ENCODE results near the gene RPL29.

The RPL29 gene

GRCh38 chr3:51986010-51986947 is 9.4 kb downstream of the RPL29 start:
- DNase-seq (ENCODE audit: insufficient read length, low spot score) (no peak), FAIRE-seq (no peak)
- TF ChIP-seq SPI1 (IDR thresholded peaks at IDR 0.05; ENCODE audit: low read depth, low read length), result no peak
- TF ChIP-seq POLR2AphosphoS5 (IDR thresholded peaks at IDR 0.05; ENCODE audit: low read depth, low read length), result no peak
- no peak for TF ChIP-seq POU2F2 (IDR thresholded peaks at IDR 0.05; ENCODE audit: low read depth, low read length)
- no peak for TF ChIP-seq PAX5 (IDR thresholded peaks at IDR 0.05; ENCODE audit: insufficient read depth, low read length, severe bottlenecking)
- TF ChIP-seq TAF1 (IDR thresholded peaks at IDR 0.05; ENCODE audit: low read depth, low read length), result no peak
- TF ChIP-seq POLR2A (IDR thresholded peaks at IDR 0.05; ENCODE audit: low read depth, low read length), result no peak

- FAIRE-seq (no peak), DNase-seq (ENCODE audit: insufficient read length, low spot score) (no peak)
- TF ChIP-seq POLR2A (IDR thresholded peaks at IDR 0.05; ENCODE audit: low read depth, low read length) (no peak), POU2F2 (IDR thresholded peaks at IDR 0.05; ENCODE audit: low read depth, low read length) (no peak), SPI1 (IDR thresholded peaks at IDR 0.05; ENCODE audit: low read depth, low read length) (no peak), POLR2AphosphoS5 (IDR thresholded peaks at IDR 0.05; ENCODE audit: low read depth, low read length) (no peak), PAX5 (IDR thresholded peaks at IDR 0.05; ENCODE audit: insufficient read depth, low read length, severe bottlenecking) (no peak), TAF1 (IDR thresholded peaks at IDR 0.05; ENCODE audit: low read depth, low read length) (no peak)
These were observed 10.6 kb downstream of the RPL29 start for GRCh38 chr3:51985063-51985462.

GRCh38 chr3:51984269-51984647 is 11.4 kb downstream of the RPL29 start:
- DNase-seq (ENCODE audit: insufficient read length, low spot score) (no peak), FAIRE-seq (no peak)
- no peak for TF ChIP-seq PAX5 (IDR thresholded peaks at IDR 0.05; ENCODE audit: insufficient read depth, low read length, severe bottlenecking)
- TF ChIP-seq SPI1 (IDR thresholded peaks at IDR 0.05; ENCODE audit: low read depth, low read length), result no peak
- no peak for TF ChIP-seq TAF1 (IDR thresholded peaks at IDR 0.05; ENCODE audit: low read depth, low read length)
- TF ChIP-seq POU2F2 (IDR thresholded peaks at IDR 0.05; ENCODE audit: low read depth, low read length), result no peak
- no peak for TF ChIP-seq POLR2A (IDR thresholded peaks at IDR 0.05; ENCODE audit: low read depth, low read length)
- TF ChIP-seq POLR2AphosphoS5 (IDR thresholded peaks at IDR 0.05; ENCODE audit: low read depth, low read length), result no peak

DNA sequence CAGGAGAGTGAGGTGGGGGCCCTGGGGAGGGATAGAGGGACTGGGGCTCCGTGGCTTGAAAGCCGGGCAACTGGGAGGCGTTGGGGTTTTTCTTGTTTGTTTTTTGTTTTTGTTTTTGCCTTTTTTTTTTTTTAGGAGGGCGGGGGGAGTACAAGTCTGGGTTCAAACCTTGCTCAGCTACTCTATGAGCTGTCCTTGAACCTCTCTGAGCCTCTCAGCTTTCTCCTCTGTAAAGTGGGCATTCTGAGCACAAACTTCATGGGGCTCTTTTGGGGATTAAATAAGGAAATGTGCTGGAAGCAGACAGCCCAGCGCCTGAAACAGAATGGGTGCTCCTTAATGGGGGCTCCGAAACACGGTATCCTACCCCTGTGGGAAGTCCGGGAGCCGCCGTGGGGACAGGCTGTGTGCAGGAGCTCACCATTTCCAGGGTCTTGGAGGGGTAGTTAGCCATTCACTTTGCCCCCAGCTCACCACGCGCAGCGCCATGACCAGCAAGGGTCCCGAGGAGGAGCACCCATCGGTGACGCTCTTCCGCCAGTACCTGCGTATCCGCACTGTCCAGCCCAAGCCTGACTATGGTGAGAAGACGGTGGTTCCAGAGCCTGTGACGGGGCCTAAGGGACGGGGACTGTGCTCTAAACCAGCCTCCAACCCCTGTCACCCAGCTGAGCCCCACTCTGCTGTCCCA is 12.0 kb downstream of the RPL29 start:
- DNase-seq (ENCODE audit: insufficient read length, low spot score) (no peak), FAIRE-seq (no peak)
- no peak for TF ChIP-seq POLR2AphosphoS5 (IDR thresholded peaks at IDR 0.05; ENCODE audit: low read depth, low read length)
- TF ChIP-seq PAX5 (IDR thresholded peaks at IDR 0.05; ENCODE audit: insufficient read depth, low read length, severe bottlenecking), result no peak
- TF ChIP-seq POU2F2 (IDR thresholded peaks at IDR 0.05; ENCODE audit: low read depth, low read length), result no peak
- no peak for TF ChIP-seq TAF1 (IDR thresholded peaks at IDR 0.05; ENCODE audit: low read depth, low read length)
- no peak for TF ChIP-seq POLR2A (IDR thresholded peaks at IDR 0.05; ENCODE audit: low read depth, low read length)
- TF ChIP-seq SPI1 (IDR thresholded peaks at IDR 0.05; ENCODE audit: low read depth, low read length), result no peak

DNA sequence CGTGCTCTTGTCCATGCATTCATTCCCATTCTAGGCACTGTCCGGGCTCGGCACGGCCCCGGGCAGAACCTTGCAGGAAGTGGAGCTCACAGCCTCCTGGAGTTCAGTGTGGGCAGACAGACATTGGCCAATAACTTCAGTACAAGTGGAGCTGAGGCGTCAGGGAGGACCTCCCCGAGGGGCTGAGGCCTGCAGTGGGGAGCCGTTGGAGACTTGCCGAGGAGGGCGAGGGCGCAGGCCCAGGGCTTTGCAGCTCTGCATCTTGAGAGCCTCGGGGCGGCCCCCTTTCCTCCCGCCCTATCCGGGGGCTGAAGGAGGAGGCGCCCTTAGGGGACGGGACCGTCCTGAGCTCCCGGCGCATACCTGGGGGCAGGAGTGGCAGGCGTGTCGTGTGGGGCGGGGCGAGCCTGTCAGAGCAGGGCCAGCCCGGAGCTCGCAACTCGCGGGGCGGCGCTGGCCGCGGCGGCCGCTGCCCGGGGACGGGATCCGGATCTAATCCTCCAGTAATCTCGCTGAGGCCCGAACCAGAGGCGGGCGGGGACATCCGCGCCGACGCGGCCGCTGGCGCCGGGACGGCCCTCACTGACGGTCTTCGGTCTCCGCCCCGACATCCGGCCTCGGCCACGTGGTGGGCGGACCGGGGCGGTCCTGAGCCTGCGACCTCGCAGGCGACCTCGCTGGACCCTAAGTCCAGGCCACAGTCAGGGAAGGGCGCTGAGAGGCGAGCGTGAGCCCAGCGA is 12.7 kb downstream of the RPL29 start, which contains the start of gene ACY1:
Gene ACY1, plus strand, starts transcription at position 698 of the 740 bp plus-strand sequence. CDS start 530 bp downstream, outside the sequence.
- peak; percentile 96 for DNase-seq (ENCODE audit: insufficient read length, low spot score)
- peak; percentile 96 for FAIRE-seq
- no peak for TF ChIP-seq PAX5 (IDR thresholded peaks at IDR 0.05; ENCODE audit: insufficient read depth, low read length, severe bottlenecking)
- TF ChIP-seq TAF1 (IDR thresholded peaks at IDR 0.05; ENCODE audit: low read depth, low read length), result no peak
- TF ChIP-seq POU2F2 (IDR thresholded peaks at IDR 0.05; ENCODE audit: low read depth, low read length), result peak; percentile 7; the same call in 1 of the 2 replicates
- peak; percentile 39; the same call in 1 of the 2 replicates for TF ChIP-seq POLR2A (IDR thresholded peaks at IDR 0.05; ENCODE audit: low read depth, low read length)
- TF ChIP-seq POLR2AphosphoS5 (IDR thresholded peaks at IDR 0.05; ENCODE audit: low read depth, low read length), result 0 out of 2 replicates have a peak, but pooled peaks have one; percentile 41

DNA sequence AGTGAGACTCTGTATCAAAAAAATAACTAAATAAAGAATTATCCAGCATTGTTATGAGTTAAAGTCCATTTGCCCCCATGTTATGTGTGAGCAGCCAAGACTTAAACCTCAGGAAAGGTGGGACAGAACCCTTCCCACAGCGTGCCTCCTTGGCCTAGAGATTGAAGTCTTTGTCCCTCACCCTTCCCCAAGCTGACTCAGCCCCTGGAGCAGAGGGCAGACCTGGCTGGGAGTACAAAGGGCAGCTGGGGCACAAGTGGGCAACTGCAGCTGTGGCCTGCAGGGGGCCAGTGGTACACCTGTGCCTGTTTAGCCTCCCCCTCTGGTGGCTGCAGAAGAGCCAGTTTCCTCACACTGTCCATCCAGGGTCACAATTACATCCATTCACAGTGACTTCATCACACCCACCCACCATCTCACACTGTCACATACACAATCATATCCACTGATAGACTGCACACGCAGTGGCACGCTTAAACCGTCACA is 13.3 kb downstream of the RPL29 start:
- TF ChIP-seq SPI1 (IDR thresholded peaks at IDR 0.05; ENCODE audit: low read depth, low read length) (no peak), POLR2A (IDR thresholded peaks at IDR 0.05; ENCODE audit: low read depth, low read length) (no peak), POU2F2 (IDR thresholded peaks at IDR 0.05; ENCODE audit: low read depth, low read length) (no peak), TAF1 (IDR thresholded peaks at IDR 0.05; ENCODE audit: low read depth, low read length) (no peak), PAX5 (IDR thresholded peaks at IDR 0.05; ENCODE audit: insufficient read depth, low read length, severe bottlenecking) (no peak)
- peak; percentile 73 for DNase-seq (ENCODE audit: insufficient read length, low spot score)
- FAIRE-seq, result no peak

- DNase-seq (ENCODE audit: insufficient read length, low spot score) (no peak), FAIRE-seq (no peak)
- TF ChIP-seq POLR2A (IDR thresholded peaks at IDR 0.05; ENCODE audit: low read depth, low read length) (no peak), TAF1 (IDR thresholded peaks at IDR 0.05; ENCODE audit: low read depth, low read length) (no peak), SPI1 (IDR thresholded peaks at IDR 0.05; ENCODE audit: low read depth, low read length) (no peak)
These were observed 15.4 kb downstream of the RPL29 start for GRCh38 chr3:51980253-51980652.

GRCh38 chr3:51978143-51978502 is 17.6 kb downstream of the RPL29 start:
- FAIRE-seq (no peak), DNase-seq (ENCODE audit: insufficient read length, low spot score) (no peak)
- TF ChIP-seq POLR2AphosphoS5 (IDR thresholded peaks at IDR 0.05; ENCODE audit: low read depth, low read length), result no peak
- TF ChIP-seq TAF1 (IDR thresholded peaks at IDR 0.05; ENCODE audit: low read depth, low read length), result no peak
- TF ChIP-seq SPI1 (IDR thresholded peaks at IDR 0.05; ENCODE audit: low read depth, low read length), result no peak
- TF ChIP-seq POU2F2 (IDR thresholded peaks at IDR 0.05; ENCODE audit: low read depth, low read length), result no peak
- no peak for TF ChIP-seq POLR2A (IDR thresholded peaks at IDR 0.05; ENCODE audit: low read depth, low read length)
- TF ChIP-seq PAX5 (IDR thresholded peaks at IDR 0.05; ENCODE audit: insufficient read depth, low read length, severe bottlenecking), result no peak
